Suprapubic skin (tissue), 4 donors: Measurements from ENCODE around the gene TMEM147.

Experiments used
- CTCF ChIP-seq, 2 donors: fragments of 200-600 bp in 1 of 2; fragments of 450-650 bp in 1 of 2; sonication (generic) in 1 of 2; IDR thresholded peaks; one replicate each; pipeline ENCODE4 v1.5.1; 2016 to 2019; ENCODE audit warnings: antibody characterized with exemption in 2 of 2, mild to moderate bottlenecking in 1 of 2, moderate library complexity in 1 of 2
- POLR2A ChIP-seq, 2 donors: fragments of 450-650 bp; IDR thresholded peaks; one replicate each; pipeline ENCODE4 v1.6.1; 2017; ENCODE audit warnings: antibody characterized with exemption in 2 of 2, mild to moderate bottlenecking in 2 of 2, moderate library complexity in 2 of 2
- POLR2AphosphoS5 ChIP-seq, 3 donors: sonication (generic); formaldehyde crosslinking; IDR thresholded peaks; one replicate each; pipeline ENCODE4 v1.6.1; 2017; ENCODE audit warnings: antibody characterized with exemption in 3 of 3

- TF ChIP-seq CTCF (IDR thresholded peaks at IDR 0.05) (no peak), POLR2AphosphoS5 (IDR thresholded peaks at IDR 0.05) (no peak), POLR2A (IDR thresholded peaks at IDR 0.05) (no peak)
These were observed 51.1 kb downstream of the TMEM147 start for GRCh38 chr19:35596366-35596999.
